ENCODE measurements around the gene CAMK2D. TPM values are rescaled to one million over a fixed set of nuclear protein-coding genes. Genes with fewer than 3 reads are reported as not detected.

The CAMK2D gene
- total RNA-seq, 2 donors from 2014 or later = 69.5 to 109 TPM

DNA sequence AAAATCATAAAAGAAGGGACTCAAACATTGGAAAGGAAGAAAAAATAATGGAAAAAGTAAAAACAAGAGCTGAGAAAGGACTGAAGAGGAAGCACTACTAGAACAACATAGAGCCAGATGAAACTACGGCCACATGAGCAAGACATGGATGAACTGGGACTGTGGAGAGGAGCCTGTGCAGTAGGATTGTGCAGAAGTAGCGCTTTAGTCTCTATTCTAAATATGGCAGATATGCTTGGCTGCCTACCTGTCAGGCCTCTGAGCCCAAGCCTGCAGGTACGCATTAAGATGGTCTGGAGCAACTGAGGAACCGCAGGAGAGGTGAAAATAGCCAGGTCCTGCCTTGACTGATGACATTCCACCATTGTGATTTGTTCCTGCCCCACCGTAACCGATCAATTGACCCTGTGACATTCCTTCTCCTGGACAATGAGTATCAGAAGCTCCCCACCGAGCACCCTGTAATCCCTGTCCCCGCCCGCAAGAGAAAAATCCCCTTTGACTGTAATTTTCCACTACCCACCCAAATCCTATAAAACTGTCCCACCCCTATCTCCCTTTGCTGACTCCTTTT is 154.3 kb downstream of the CAMK2D start:
- no peaks in the 10 kb centered on the region for H3K27me3 ChIP-seq
- H3K4me3 ChIP-seq = no peak overlapping the region
- no peaks in the 10 kb centered on the region for H3K9me3 ChIP-seq
- DNase-seq = no peak
- TF ChIP-seq, protein P1, sequence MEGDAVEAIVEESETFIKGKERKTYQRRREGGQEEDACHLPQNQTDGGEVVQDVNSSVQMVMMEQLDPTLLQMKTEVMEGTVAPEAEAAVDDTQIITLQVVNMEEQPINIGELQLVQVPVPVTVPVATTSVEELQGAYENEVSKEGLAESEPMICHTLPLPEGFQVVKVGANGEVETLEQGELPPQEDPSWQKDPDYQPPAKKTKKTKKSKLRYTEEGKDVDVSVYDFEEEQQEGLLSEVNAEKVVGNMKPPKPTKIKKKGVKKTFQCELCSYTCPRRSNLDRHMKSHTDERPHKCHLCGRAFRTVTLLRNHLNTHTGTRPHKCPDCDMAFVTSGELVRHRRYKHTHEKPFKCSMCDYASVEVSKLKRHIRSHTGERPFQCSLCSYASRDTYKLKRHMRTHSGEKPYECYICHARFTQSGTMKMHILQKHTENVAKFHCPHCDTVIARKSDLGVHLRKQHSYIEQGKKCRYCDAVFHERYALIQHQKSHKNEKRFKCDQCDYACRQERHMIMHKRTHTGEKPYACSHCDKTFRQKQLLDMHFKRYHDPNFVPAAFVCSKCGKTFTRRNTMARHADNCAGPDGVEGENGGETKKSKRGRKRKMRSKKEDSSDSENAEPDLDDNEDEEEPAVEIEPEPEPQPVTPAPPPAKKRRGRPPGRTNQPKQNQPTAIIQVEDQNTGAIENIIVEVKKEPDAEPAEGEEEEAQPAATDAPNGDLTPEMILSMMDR (IDR thresholded peaks at IDR 0.05) = no peak
- H3K9ac ChIP-seq (ENCODE audit: low read depth in 2 of 2, low read length in 2 of 2) = no peak overlapping the region
- no peaks in the 10 kb centered on the region for H3K36me3 ChIP-seq
- intact Hi-C loops (cut with DNase I) = no loop called here
- H3K4me1 ChIP-seq = no peaks in the 10 kb centered on the region
- no peak overlapping the region for H3K27ac ChIP-seq

DNA sequence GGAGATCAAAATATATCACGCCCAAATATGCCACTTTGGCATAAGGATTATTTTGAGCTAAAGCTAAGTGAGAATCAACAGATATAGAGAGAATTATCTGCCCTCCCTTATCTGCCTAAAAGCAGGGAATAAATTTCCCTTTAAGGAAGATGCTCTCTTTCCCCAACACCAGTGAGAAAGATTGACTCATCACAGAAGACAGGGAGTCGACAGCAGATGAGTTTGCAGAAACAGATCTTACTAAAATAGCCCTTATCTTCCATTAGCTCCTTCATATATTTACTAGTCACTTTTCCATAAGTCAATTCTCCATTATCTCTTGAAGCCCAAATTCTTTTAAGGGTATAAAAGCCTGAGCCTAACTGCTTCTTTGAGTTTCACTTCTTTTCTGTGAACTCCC is 156.6 kb downstream of the CAMK2D start:
- Histone ChIP-seq H3K27ac (no peak overlapping the region), H3K9ac (ENCODE audit: low read depth in 2 of 2, low read length in 2 of 2) (no peak overlapping the region)
- TF ChIP-seq, protein P1 (IDR thresholded peaks at IDR 0.05) = no peak

DNA sequence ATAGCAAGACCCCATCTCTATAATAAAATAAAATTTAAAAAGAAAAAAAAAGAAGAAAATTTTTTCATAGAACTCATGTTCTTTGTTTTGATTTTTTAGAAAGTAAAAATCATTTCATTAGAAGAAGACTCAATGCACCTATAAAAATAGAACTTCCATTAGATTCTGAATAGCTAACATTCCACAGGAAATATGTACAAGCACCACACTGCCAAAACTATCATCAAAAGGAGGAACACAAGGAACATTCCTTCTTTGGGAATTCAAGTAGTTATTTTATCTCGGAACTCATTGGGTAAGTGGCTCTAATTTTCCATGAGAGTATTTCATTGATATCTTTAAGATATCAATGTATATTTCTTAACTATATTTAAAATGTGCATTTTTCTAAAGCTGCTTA is 157.6 kb downstream of the CAMK2D start:
- no peak overlapping the region for H3K27ac ChIP-seq
- intact Hi-C loops (cut with DNase I) = no loop called here
- H3K9ac ChIP-seq (ENCODE audit: low read depth in 2 of 2, low read length in 2 of 2) = no peak overlapping the region
- no peaks in the 10 kb centered on the region for H3K36me3 ChIP-seq
- no peak overlapping the region for H3K4me3 ChIP-seq
- H3K4me1 ChIP-seq = no peaks in the 10 kb centered on the region
- TF ChIP-seq, protein P1 (IDR thresholded peaks at IDR 0.05) = no peak
- DNase-seq = no peak
- no peaks in the 10 kb centered on the region for H3K27me3 ChIP-seq
- H3K9me3 ChIP-seq = no peaks in the 10 kb centered on the region

More for the DNA sequence above, 156.6 kb downstream of the CAMK2D start:
- Histone ChIP-seq H3K9me3 (no peaks in the 10 kb centered on the region), H3K36me3 (no peaks in the 10 kb centered on the region), H3K27me3 (no peaks in the 10 kb centered on the region), H3K4me1 (no peaks in the 10 kb centered on the region), H3K4me3 (no peak overlapping the region)
- no peak for DNase-seq
- intact Hi-C loops (cut with DNase I) = no loop called here

DNA sequence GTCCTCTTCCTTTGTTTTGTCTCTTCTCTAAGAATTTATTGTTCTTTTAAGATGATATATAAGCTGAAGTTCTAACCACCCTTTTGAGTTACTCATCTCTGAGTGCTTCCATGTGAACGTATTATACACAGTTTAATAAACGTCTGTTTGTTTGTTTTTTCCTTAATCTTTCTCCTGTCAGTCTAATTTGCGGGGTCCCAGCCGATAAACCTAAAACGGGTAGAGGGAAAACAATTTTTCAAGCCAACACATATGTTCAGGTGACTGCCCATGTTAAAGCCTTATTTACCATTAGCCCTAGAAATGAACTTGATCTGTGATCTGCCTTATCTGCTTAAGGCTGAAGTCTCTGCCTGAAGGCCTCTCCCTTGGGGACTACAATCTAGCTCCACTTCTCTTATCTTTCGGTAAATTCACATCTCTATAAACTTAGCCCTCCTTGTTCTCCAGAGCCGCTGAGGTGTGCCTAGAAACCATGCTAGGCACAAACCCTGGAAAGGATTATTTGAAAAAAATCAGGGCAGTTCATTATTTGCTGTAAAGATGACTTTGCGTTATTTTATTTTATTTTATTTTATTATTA is 158.8 kb downstream of the CAMK2D start:
- DNase-seq = no peak
- no peak overlapping the region for H3K27ac ChIP-seq
- H3K4me1 ChIP-seq = no peaks in the 10 kb centered on the region
- H3K9ac ChIP-seq (ENCODE audit: low read depth in 2 of 2, low read length in 2 of 2) = no peak overlapping the region
- H3K4me3 ChIP-seq = no peak overlapping the region
- TF ChIP-seq, protein P1 (IDR thresholded peaks at IDR 0.05) = no peak
- H3K27me3 ChIP-seq = no peaks in the 10 kb centered on the region
- intact Hi-C loops (cut with DNase I) = no loop called here
- H3K9me3 ChIP-seq = no peaks in the 10 kb centered on the region
- no peaks in the 10 kb centered on the region for H3K36me3 ChIP-seq

DNA sequence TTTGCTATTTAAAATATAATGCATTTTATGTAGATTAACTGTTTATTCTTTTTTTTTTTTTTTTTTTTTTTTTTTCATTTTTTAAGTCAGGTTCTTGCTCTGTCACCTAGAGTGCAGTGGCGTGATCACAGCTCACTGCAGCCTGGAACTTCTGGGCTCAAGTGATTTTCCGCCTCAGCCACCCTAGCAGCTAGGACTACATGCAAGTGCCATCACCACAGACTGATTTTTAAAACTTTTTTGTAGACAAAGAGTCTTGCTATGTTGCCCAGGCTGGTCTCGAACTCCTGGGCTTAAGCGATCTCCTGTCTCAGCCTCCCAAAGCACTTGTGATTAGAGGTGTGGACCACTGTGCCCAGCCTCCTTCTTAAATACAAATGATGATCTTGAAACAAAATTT is 159.9 kb downstream of the CAMK2D start:
- intact Hi-C loops (cut with DNase I) = no loop called here
- TF ChIP-seq, protein P1 (IDR thresholded peaks at IDR 0.05) = no peak
- no peaks in the 10 kb centered on the region for H3K27me3 ChIP-seq
- H3K9ac ChIP-seq (ENCODE audit: low read depth in 2 of 2, low read length in 2 of 2) = no peak overlapping the region
- no peaks in the 10 kb centered on the region for H3K9me3 ChIP-seq
- H3K36me3 ChIP-seq = no peaks in the 10 kb centered on the region
- DNase-seq = no peak
- H3K4me3 ChIP-seq = no peak overlapping the region
- no peaks in the 10 kb centered on the region for H3K4me1 ChIP-seq
- no peak overlapping the region for H3K27ac ChIP-seq

Measured in colonic mucosa (tissue), 4 donors.